GM12865 (cell line): ENCODE data around the gene MYMX.

ENCODE experiments used
- DNase-seq: peaks from one replicate; pipeline ENCODE4 v3.0.0; 2010; ENCODE audit warnings: low read depth
- H3K4me3 ChIP-seq: 2 replicates; pipeline ENCODE4 v1.5.1; 2011; ENCODE audit warnings: mild to moderate bottlenecking, low read depth, low read length, control low read depth
- CTCF ChIP-seq: IDR thresholded peaks from 2 replicates; pipeline ENCODE4 v1.5.1; 2011; ENCODE audit warnings: low read length, control low read depth, low read depth, inconsistent platforms; ENCODE audit not compliant: insufficient read depth; ENCODE audit errors: missing control alignments

MYMX gene

DNA sequence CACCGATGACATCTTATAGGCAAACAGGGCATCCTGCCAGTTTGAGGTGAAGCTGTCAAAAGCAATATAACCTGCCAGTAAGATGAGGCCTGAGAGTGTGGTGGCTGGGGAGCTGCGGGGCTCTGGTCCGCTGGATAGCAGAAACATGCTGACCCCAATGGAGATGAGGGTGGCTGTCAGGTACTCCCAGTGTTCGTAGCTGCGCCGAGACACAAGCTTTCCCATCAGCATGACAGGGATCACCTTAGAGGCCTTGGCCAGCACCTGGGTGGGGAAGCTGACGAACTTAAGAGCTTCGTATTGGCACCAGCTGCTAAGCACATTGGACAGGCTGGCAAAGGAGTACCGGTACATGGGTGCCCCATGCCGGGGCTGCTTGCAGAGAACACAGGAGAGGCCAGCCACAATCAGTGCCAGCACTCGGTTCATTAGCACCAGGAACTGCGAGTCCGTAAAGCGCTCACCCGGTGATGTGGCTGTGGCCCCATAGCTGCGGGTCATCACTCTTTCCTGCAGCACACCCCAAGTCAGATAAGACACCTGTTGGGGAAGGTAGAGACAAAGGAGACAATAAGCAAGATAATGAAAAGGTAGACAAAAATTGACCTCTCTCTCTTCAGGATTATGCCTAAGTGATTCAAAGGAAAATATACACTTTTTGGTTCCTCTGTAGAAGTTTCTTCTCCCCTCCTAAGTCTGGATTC is 38.5 kb downstream of the MYMX start:
- no peak for TF ChIP-seq CTCF
- peak overlapping the region; percentile 87 for H3K4me3 ChIP-seq
- DNase-seq = peak; percentile 55

DNA sequence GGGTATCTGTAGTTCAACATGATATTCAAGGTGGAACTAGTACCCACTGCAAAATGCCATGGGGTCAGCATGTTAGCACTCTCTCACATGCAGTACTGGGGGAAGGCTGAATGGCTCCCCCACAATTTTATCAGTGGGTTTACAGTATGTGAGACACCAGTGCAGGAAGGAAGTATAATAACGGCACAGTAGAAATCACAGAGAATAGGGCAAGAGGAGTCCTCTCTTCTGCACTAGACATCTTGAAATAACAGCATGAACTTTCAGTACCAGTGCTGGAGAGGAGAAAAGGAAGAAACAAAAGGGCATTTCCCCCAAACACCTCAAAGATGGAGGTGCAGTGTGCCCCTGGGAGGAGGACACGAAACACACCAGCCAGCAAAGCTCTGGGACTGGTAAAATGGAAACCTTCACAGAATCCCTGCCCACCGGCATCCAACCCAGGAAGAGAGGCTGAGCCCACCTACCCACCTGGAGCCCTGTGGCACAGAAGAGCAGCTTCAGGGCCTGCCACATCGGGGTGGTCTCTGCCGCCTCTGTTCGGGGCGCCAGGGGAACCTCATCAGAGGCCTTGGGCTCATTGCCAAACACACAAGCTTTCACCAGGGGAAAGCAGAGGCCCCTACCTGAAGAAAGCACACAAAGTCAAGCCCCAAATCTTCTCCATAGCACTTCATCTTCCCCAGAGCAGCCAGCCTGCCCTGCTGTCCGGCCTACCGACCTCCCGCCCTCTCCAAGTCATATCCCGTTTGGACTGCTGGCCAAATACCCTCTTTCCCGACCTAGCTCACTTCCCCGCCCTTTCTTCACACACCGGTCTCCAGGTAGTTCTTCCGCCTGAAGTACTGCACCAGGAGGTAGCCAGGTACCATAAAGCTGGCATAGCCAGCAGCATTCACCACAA is 39.4 kb downstream of the MYMX start:
- peak overlapping the region; percentile 87 for H3K4me3 ChIP-seq
- TF ChIP-seq CTCF = no peak
- DNase-seq = peak; percentile 32

DNA sequence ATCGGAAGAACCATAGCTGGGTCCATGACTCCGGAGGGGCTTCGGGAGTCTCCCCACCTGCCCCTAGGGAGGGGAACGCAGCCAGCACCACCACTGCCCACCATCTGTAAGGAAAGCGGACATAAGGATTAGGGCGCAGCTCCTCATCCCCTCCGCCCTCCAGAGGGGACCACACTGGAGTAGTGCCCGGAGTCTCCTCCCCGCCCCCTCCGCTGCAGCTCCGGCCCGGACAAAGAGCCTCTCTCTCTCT is 40.0 kb downstream of the MYMX start:
- H3K4me3 ChIP-seq = peak overlapping the region; percentile 87
- TF ChIP-seq CTCF = no peak
- no peak for DNase-seq

- TF ChIP-seq CTCF = peak; percentile 69
These were observed 40.5 kb downstream of the MYMX start, which contains the start of gene SLC35B2 for GRCh38 chr6:44257025-44257752. SLC35B2 (minus strand) TSS chr6:44257528; CDS start chr6:44257410, 118 bp downstream.

GRCh38 chr6:44257753-44258324 is 41.1 kb downstream of the MYMX start:
- H3K4me3 ChIP-seq = peak overlapping the region; percentile 95
- TF ChIP-seq CTCF = no peak
- no peak for DNase-seq

More at GRCh38 chr6:44257025-44257752, 40.5 kb downstream of the MYMX start, which contains the start of gene SLC35B2:
- DNase-seq = peak; percentile 86
- peak within 1 kb of the TSS; percentile 95 for H3K4me3 ChIP-seq

GRCh38 chr6:44258325-44258863 is 41.7 kb downstream of the MYMX start:
- TF ChIP-seq CTCF = no peak
- DNase-seq = peak; percentile 50
- H3K4me3 ChIP-seq = peak overlapping the region; percentile 95
